ENCODE results near the gene ATG4C. TPM values are rescaled to one million over a fixed set of nuclear protein-coding genes. Genes with fewer than 3 reads are reported as not detected.

The ATG4C gene
- total and polyA plus RNA-seq, 2 donors (not counting 3 experiments of a cell fraction or from before 2014, with no cell fraction given): 2.8 to 11.8 TPM

DNA sequence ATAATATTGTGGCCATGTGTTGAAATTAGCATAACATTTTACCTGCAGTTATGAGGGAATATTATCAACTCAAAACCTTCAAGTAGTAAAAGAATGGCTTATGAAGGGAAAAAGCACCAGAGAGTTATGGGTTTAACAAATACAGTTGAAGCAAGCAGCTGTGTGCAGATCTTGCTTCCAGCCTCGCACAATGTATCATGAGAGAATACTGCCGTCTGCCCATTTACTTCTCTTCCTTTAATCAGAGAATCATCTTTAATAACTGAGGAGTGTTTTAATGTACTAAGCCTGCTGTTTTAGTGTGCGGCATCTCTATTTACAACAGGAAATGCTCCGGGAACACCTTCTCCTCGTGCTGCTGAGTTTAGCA lies 120.9 kb downstream of the ATG4C start:
- ChIA-PET CTCF (interaction anchor here (1.0 to 3.7 kb wide), 6 partner anchors 8 to 63 kb away, joined by 3 to 73 read pairs (median 5); no protein-coding TSS in a partner anchor), POLR2A (no interaction called here)
- H3K9me3 ChIP-seq (replicated peaks; ENCODE audit: control insufficient read depth, insufficient read depth, low read length): no peaks in the 10 kb centered on the region
- BruUV-seq (replicated peaks): no TSS peak
- H3K27me3 ChIP-seq (ENCODE audit: control insufficient read depth in 2 of 2, insufficient read depth in 2 of 2, low read length in 2 of 2): peaks cover 1 to 11% of the 10 kb centered on the region in 2 experiments
- no peak overlapping the region for H3K4me3 ChIP-seq (replicated peaks in 1 of 3; ENCODE audit: insufficient read depth in 1 of 3, low read depth in 1 of 3, low read length in 3 of 3)
- H3K9ac ChIP-seq (replicated peaks; ENCODE audit: extremely low read depth, insufficient read depth, low read length): no peak overlapping the region
- H3K36me3 ChIP-seq (ENCODE audit: control insufficient read depth in 2 of 2, extremely low read depth in 1 of 2, insufficient read depth in 2 of 2, low read length in 2 of 2): no peaks in the 10 kb centered on the region
- FAIRE-seq: no peak
- intact Hi-C loops (cut with micrococcal nuclease) (no loop called here), dilution Hi-C loops (cut with MboI; ENCODE audit: extremely low pct_ligation_motif_present, low sequenced_read_pairs) (no loop called here)
- no peak overlapping the region for H2AFZ ChIP-seq (ENCODE audit: low read depth, low read length)
- no peaks in the 10 kb centered on the region for H3K4me1 ChIP-seq (ENCODE audit: control insufficient read depth, extremely low read depth, insufficient read depth, low read length)
- no peak overlapping the region for H3K4me2 ChIP-seq (ENCODE audit: insufficient read depth, low read length)
- no peak overlapping the region for H3K27ac ChIP-seq (ENCODE audit: insufficient read depth, low read depth, low read length)
- no peaks in the 10 kb centered on the region for H3K9me1 ChIP-seq (replicated peaks; ENCODE audit: control insufficient read depth, extremely low read depth, insufficient read depth, low read length)
- no peaks in the 10 kb centered on the region for H4K20me1 ChIP-seq (replicated peaks; ENCODE audit: control insufficient read depth, extremely low read depth, insufficient read depth, low read length)
- no peak for TF ChIP-seq FOS (IDR thresholded peaks at IDR 0.05; ENCODE audit: borderline replicate concordance, insufficient read depth, low read length)
- TF ChIP-seq EZH2 (IDR thresholded peaks at IDR 0.05; ENCODE audit: borderline replicate concordance, low read depth, low read length, severe bottlenecking): no peak
- no peak for TF ChIP-seq JUN (IDR thresholded peaks at IDR 0.05; ENCODE audit: borderline replicate concordance, insufficient read depth, insufficient read length, low read depth)
- no peak for TF ChIP-seq POLR2AphosphoS5 (IDR thresholded peaks at IDR 0.05; ENCODE audit: insufficient read depth, low read depth, low read length)
- no peak for DNase-seq (ENCODE audit: low read depth, low spot score)
- no peaks in the 10 kb centered on the region for H3K79me2 ChIP-seq (ENCODE audit: control insufficient read depth, insufficient read depth, low read length)

DNA sequence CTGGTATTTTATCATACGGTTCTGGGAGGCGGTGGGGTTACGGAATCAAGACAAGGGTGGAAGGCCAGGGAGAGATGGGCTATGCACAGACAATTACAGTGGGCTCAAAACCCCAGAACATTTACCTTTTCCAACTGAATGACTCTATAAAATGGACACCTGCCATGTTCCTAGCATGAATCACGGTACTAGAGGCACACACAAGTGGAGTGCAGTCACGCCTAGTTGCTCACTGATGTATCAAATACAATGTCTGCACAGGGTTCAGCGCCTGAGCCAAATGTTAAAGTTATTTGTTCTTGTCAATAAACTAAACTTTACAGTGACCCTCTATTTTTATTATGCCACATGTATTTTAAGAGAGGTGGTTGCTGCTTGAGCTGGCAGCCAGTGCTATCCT lies 121.4 kb downstream of the ATG4C start:
- no peaks in the 10 kb centered on the region for H3K9me1 ChIP-seq (replicated peaks; ENCODE audit: control insufficient read depth, extremely low read depth, insufficient read depth, low read length)
- no peak overlapping the region for H3K4me3 ChIP-seq (replicated peaks in 1 of 3; ENCODE audit: insufficient read depth in 1 of 3, low read depth in 1 of 3, low read length in 3 of 3)
- H3K4me1 ChIP-seq (ENCODE audit: control insufficient read depth, extremely low read depth, insufficient read depth, low read length): no peaks in the 10 kb centered on the region
- no peaks in the 10 kb centered on the region for H3K36me3 ChIP-seq (ENCODE audit: control insufficient read depth in 2 of 2, extremely low read depth in 1 of 2, insufficient read depth in 2 of 2, low read length in 2 of 2)
- H3K4me2 ChIP-seq (ENCODE audit: insufficient read depth, low read length): no peak overlapping the region
- peaks cover 1 to 9% of the 10 kb centered on the region in 2 experiments for H3K27me3 ChIP-seq (ENCODE audit: control insufficient read depth in 2 of 2, insufficient read depth in 2 of 2, low read length in 2 of 2)
- DNase-seq (ENCODE audit: low read depth, low spot score): no peak
- dilution Hi-C loops (cut with MboI; ENCODE audit: extremely low pct_ligation_motif_present, low sequenced_read_pairs): no loop called here
- H3K27ac ChIP-seq (ENCODE audit: insufficient read depth, low read depth, low read length): no peak overlapping the region
- FAIRE-seq: no peak
- no peaks in the 10 kb centered on the region for H3K79me2 ChIP-seq (ENCODE audit: control insufficient read depth, insufficient read depth, low read length)
- H4K20me1 ChIP-seq (replicated peaks; ENCODE audit: control insufficient read depth, extremely low read depth, insufficient read depth, low read length): no peaks in the 10 kb centered on the region
- CTCF ChIA-PET: interaction anchor here (1.3 to 3.7 kb wide), 11 partner anchors 9 to 729 kb away, joined by 3 to 73 read pairs (median 6); no protein-coding TSS in a partner anchor
- H3K9me3 ChIP-seq (replicated peaks; ENCODE audit: control insufficient read depth, insufficient read depth, low read length): no peaks in the 10 kb centered on the region
- H3K9ac ChIP-seq (replicated peaks; ENCODE audit: extremely low read depth, insufficient read depth, low read length): no peak overlapping the region
- POLR2A ChIA-PET: no interaction called here
- intact Hi-C loops (cut with micrococcal nuclease): no loop called here
- no TSS peak for BruUV-seq (replicated peaks)
- H2AFZ ChIP-seq (ENCODE audit: low read depth, low read length): no peak overlapping the region
- TF ChIP-seq MYC (IDR thresholded peaks at IDR 0.05; ENCODE audit: low read depth, low read length) (no peak), FOS (IDR thresholded peaks at IDR 0.05; ENCODE audit: borderline replicate concordance, insufficient read depth, low read length) (no peak), JUN (IDR thresholded peaks at IDR 0.05; ENCODE audit: borderline replicate concordance, insufficient read depth, insufficient read length, low read depth) (no peak), POLR2AphosphoS5 (IDR thresholded peaks at IDR 0.05; ENCODE audit: insufficient read depth, low read depth, low read length) (no peak), POLR2A (IDR thresholded peaks at IDR 0.05; ENCODE audit: low read depth, low read length) (no peak), EZH2 (IDR thresholded peaks at IDR 0.05; ENCODE audit: borderline replicate concordance, low read depth, low read length, severe bottlenecking) (no peak), GATA2 (IDR thresholded peaks at IDR 0.05; ENCODE audit: insufficient read depth, insufficient read length, low read depth, low read length) (no peak)
- TF ChIP-seq, protein P1, sequence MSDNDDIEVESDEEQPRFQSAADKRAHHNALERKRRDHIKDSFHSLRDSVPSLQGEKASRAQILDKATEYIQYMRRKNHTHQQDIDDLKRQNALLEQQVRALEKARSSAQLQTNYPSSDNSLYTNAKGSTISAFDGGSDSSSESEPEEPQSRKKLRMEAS (IDR thresholded peaks at IDR 0.05; ENCODE audit: insufficient read depth, insufficient read length): no peak
- TF ChIP-seq, protein P2, sequence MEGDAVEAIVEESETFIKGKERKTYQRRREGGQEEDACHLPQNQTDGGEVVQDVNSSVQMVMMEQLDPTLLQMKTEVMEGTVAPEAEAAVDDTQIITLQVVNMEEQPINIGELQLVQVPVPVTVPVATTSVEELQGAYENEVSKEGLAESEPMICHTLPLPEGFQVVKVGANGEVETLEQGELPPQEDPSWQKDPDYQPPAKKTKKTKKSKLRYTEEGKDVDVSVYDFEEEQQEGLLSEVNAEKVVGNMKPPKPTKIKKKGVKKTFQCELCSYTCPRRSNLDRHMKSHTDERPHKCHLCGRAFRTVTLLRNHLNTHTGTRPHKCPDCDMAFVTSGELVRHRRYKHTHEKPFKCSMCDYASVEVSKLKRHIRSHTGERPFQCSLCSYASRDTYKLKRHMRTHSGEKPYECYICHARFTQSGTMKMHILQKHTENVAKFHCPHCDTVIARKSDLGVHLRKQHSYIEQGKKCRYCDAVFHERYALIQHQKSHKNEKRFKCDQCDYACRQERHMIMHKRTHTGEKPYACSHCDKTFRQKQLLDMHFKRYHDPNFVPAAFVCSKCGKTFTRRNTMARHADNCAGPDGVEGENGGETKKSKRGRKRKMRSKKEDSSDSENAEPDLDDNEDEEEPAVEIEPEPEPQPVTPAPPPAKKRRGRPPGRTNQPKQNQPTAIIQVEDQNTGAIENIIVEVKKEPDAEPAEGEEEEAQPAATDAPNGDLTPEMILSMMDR (IDR thresholded peaks at IDR 0.05; ENCODE audit: extremely low read depth in 1 of 2, insufficient read depth in 1 of 2, low read depth in 1 of 2, low read length in 2 of 2): no peak
